NCI-H128 (cell line): Measurements from ENCODE around the gene THBS4.

ENCODE experiments used
- DNase-seq: peaks from one replicate; lab custom pipeline; 2025; ENCODE audit not compliant: unreplicated experiment; lab: John Stamatoyannopoulos, UW

THBS4 gene

GRCh38 chr5:80034962-80035821 lies at the start of gene THBS4:
THBS4 (plus strand) TSS chr5:80035348; CDS start chr5:80035538, 190 bp downstream.
- no peak for DNase-seq

DNA sequence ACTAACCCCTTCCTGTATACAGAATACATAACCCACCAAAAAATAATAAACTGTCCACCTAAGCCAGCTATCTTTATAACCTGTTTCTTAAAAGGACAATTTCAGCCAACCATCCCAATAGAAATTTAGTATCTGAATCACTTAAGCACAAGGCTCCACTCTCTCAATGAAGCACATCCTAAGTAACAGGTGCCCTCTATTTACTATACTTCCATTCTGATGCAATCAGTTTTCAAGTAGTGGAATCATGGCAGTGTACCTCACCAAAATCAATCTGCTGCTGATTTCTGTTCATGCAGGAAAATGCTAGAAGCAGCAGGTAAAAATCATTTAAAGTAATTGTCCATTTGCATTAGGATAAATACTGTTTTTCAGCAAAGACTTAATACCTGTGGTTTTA lies 48.9 kb upstream of the THBS4 start:
- no peak for DNase-seq

DNA sequence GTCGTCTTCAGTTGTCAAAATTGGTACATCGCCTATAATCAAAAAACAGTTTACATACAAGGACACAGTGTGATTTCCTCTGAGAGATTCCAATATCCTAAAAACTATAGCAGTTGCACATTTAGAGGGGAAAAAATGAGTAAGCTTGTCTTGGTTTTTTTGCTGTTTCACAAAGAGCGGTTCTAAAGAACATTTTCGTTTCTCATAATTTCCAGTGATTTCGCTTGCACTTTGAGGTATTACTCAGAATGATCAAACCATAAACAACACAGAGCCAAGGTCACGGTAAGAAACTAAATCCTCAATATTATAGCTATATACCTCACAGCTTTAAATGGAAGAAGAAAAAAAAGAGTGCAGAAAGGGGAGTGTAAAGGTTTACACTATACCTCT lies 44.9 kb upstream of the THBS4 start:
- DNase-seq: no peak

GRCh38 chr5:79990598-79991507 lies 44.3 kb upstream of the THBS4 start, which contains the start of gene MTX3:
MTX3 (minus strand) TSS chr5:79991262; CDS start chr5:79991238, 24 bp downstream.
- peak; percentile 63 for DNase-seq

GRCh38 chr5:79992891-79993657 lies 42.1 kb upstream of the THBS4 start:
- DNase-seq: no peak

DNA sequence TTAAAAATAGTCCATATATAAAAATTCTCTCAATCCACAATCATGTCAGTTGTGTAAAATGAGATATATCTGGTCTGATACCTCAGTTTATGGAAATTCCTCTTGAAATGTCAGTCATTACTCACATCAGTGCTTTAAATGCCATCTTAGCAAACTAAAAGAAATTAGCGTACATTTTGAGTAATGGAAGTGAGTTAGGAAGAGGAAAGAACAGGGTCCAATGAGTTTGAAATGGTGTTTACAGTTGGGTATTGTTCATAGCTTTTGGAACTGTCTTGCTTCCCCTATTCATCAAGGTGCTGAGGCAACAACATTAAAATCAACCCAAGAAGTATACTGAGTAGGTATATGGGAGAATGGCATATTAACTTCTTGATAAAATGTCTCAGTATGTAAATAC lies 35.4 kb upstream of the THBS4 start:
- DNase-seq: no peak

GRCh38 chr5:80002677-80003076 lies 32.5 kb upstream of the THBS4 start:
- no peak for DNase-seq

- DNase-seq: no peak
These were observed 26.0 kb upstream of the THBS4 start for GRCh38 chr5:80008995-80009765.

GRCh38 chr5:80010754-80011392 lies 24.3 kb upstream of the THBS4 start:
- no peak for DNase-seq

GRCh38 chr5:80025069-80025468 lies 10.1 kb upstream of the THBS4 start:
- no peak for DNase-seq

GRCh38 chr5:80026841-80027240 lies 8.3 kb upstream of the THBS4 start:
- no peak for DNase-seq

- DNase-seq: no peak
These were observed 4.0 kb upstream of the THBS4 start for GRCh38 chr5:80031109-80031508.

DNA sequence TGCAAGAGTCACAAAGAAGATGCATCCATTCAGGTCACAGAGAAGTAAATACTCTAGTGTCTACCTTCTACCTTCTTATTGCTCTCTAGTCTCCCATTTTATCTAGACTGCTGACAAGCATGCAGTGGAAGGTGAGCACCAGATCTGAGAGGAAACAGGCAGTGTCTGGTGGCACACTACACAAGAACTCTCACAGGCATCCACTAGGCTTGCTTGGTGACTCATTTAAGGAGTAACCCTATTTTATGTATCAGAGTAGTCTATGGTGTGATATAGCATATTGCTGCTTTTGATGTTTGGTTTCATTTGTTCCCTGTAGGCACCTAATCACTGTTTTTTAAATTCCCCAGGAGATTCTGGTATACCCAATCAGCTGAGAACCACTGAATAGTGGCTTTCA lies 1.6 kb upstream of the THBS4 start:
- no peak for DNase-seq

DNA sequence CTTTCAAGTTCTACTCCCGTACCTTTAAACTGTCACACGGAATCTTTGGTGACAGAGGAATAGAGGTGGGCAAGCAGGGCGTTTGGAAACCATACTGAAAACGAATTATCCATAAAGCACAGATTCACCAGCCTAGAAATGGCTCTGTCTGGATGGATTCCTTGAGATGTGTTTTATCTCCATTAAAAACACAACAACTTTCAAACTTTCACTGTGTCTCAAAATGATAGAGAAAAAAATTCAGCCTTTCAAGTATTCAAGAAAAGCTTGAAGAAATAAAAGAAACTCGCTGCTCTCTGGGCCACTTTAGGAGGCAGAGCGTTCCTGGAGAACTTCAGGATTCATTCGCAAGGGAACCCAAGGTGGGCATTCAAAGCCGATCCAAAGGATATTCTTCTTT lies 589 bp upstream of the THBS4 start:
- DNase-seq: no peak

DNA sequence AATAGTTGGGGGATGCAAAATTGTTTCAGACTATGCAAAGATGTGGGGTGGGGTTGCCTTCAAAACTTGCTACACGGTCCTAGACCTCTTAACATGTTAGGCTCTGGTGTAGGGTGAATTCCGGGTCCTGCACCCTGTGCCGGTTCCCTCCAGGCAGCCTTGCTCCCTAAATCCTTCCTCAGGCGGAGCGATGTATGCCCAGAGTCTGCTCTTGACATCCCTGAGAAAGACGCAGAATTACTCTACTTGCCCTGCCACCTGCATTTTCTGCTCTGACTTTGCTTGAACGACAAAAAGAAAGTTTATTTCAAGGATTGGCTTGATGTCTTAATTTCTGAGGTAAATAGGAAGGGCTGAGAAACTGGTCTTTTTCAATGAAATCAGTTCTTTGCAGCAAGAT lies 691 bp downstream of the THBS4 start:
- DNase-seq: no peak

DNA sequence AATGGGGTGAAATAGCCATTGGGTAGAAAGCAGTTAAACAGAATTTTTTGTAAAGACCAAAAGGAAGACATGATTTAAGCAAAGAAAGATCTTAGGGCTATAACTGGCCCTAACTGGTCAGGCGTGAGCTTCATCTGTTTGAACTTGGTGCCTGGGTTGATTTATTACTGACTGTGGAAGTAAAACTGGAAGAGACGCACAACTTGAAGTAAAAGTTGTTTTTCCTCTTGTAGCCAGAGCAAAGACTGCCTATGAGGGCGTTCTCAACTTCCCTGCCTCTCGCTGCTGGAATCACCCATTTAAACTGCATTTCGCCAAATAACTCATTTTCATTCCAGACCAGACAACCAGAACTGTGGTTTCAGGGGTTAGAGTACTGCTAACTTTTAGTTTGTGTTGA lies 1.5 kb downstream of the THBS4 start:
- no peak for DNase-seq

GRCh38 chr5:80037366-80037765 lies 2.2 kb downstream of the THBS4 start:
- DNase-seq: no peak

DNA sequence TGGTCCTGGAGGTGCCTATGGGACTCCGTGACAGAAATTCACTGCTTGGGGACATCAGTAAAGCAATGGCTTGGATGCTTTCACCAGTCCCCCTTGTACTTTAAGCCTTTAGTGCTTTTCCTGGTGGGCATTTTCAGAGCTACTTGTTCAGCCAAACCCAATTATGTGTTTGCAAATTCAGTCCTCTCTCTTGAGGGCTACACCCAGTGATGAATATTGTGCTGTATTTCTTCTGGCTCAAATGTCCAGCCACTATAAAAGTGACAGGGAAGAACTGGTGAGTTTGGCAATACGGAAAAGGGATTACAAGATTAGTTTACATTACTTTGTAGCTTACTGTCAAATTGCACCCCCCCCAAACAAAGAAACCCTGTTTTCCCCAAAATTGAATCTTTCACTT lies 4.5 kb downstream of the THBS4 start:
- DNase-seq: no peak

- no peak for DNase-seq
These were observed 6.4 kb downstream of the THBS4 start for GRCh38 chr5:80041527-80041926.

GRCh38 chr5:80042330-80042729 lies 7.2 kb downstream of the THBS4 start:
- no peak for DNase-seq
